ENCODE measurements around the gene KAT2B. TPM values are rescaled to one million over a fixed set of nuclear protein-coding genes. Genes with fewer than 3 reads are reported as not detected.

The KAT2B gene
- total and polyA plus RNA-seq, 10 donors, result 13.6 to 64.3 (median 54.1) TPM

GRCh38 chr3:20182206-20182605, 142.0 kb downstream of the KAT2B start:
- H3K9me3 ChIP-seq, result no peaks in the 10 kb centered on the region
- no peak overlapping the region for H3K27ac ChIP-seq
- no peak overlapping the region for H3K4me3 ChIP-seq
- no peaks in the 10 kb centered on the region for H3K27me3 ChIP-seq (replicated peaks in 1 of 7)
- TF ChIP-seq CTCF (IDR thresholded peaks at IDR 0.05 in 8 of 11, conservative IDR thresholded peaks at IDR 0.05 in 3 of 11) (no peak), POLR2A (IDR thresholded peaks at IDR 0.05) (no peak), POLR2AphosphoS5 (IDR thresholded peaks at IDR 0.05) (no peak)
- H3K4me1 ChIP-seq, result peaks cover 7 to 25% (median 19%) of the 10 kb centered on the region in 6 donors
- WGBS, 5 donors, result 93 to 97% (median 96%) methylated on average over 4 of the region's 4 CpGs
- DNase-seq, result no peak
- H3K36me3 ChIP-seq, result peaks cover 0 to 38% (median 0%) of the 10 kb centered on the region in 6 donors
- intact Hi-C loops (cut with DNase I; ENCODE audit: low total_unique reads), result no loop called here

- H3K27ac ChIP-seq, result peak overlapping the region in 7 of 8 donors; percentile 90 to 97 (median 95)
- no peak for TF ChIP-seq POLR2A (IDR thresholded peaks at IDR 0.05)
- no peak for TF ChIP-seq POLR2AphosphoS5 (IDR thresholded peaks at IDR 0.05)
- no peak for TF ChIP-seq CTCF (IDR thresholded peaks at IDR 0.05 in 8 of 11, conservative IDR thresholded peaks at IDR 0.05 in 3 of 11)
- intact Hi-C loops (cut with DNase I; ENCODE audit: low total_unique reads), result loop anchor here (5.0 kb wide), 2 partner anchors 143 to 243 kb away; partner anchors contain the start of gene KAT2B
- no peaks in the 10 kb centered on the region for H3K27me3 ChIP-seq (replicated peaks in 1 of 7)
- no peak for DNase-seq
- H3K9me3 ChIP-seq, result no peaks in the 10 kb centered on the region
- H3K36me3 ChIP-seq, result peaks cover 0 to 16% (median 0%) of the 10 kb centered on the region in 6 donors
- peak overlapping the region; percentile 68 to 97 (median 82) for H3K4me3 ChIP-seq
- WGBS, 5 donors, result 1 to 4% (median 3%) methylated on average over 12 of the region's 12 CpGs
- H3K4me1 ChIP-seq, result peaks cover 11 to 34% (median 23%) of the 10 kb centered on the region in 6 donors
Measured at GRCh38 chr3:20185331-20185678, 145.1 kb downstream of the KAT2B start.

GRCh38 chr3:20185679-20186599, 145.7 kb downstream of the KAT2B start, which contains the start of gene SGO1:
TSS of gene SGO1 (minus strand) at chr3:20186206. CDS start at chr3:20184027, 2,179 bp downstream.
- no peaks in the 10 kb centered on the region for H3K27me3 ChIP-seq (replicated peaks in 1 of 7)
- H3K27ac ChIP-seq, result peak within 1 kb of the TSS; percentile 90 to 97 (median 95)
- peak within 1 kb of the TSS; percentile 68 to 97 (median 82) for H3K4me3 ChIP-seq
- peaks cover 0 to 10% (median 0%) of the 10 kb centered on the region in 6 donors for H3K36me3 ChIP-seq
- peak in 3 of 11 experiments; percentile 16 to 38 (median 24) for TF ChIP-seq CTCF (IDR thresholded peaks at IDR 0.05 in 8 of 11, conservative IDR thresholded peaks at IDR 0.05 in 3 of 11)
- TF ChIP-seq POLR2A (IDR thresholded peaks at IDR 0.05), result peak in 1 of 3 donors; percentile 72
- peak; percentile 94 to 98 (median 97) for TF ChIP-seq POLR2AphosphoS5 (IDR thresholded peaks at IDR 0.05)
- H3K9me3 ChIP-seq, result no peaks in the 10 kb centered on the region
- peak; percentile 100 for DNase-seq
- intact Hi-C loops (cut with DNase I; ENCODE audit: low total_unique reads), result loop anchor here (5.0 kb wide), 2 partner anchors 144 to 244 kb away; partner anchors contain the start of gene KAT2B
- peaks cover 11 to 34% (median 23%) of the 10 kb centered on the region in 6 donors for H3K4me1 ChIP-seq
- 0 to 1% (median 0%) methylated on average over 53 to 65 of the region's 65 CpGs for WGBS, 5 donors

GRCh38 chr3:20186600-20187004, 146.4 kb downstream of the KAT2B start:
- no peak for DNase-seq
- peaks cover 0 to 7% (median 0%) of the 10 kb centered on the region in 6 donors for H3K36me3 ChIP-seq
- peak overlapping the region; percentile 90 to 97 (median 95) for H3K27ac ChIP-seq
- peaks cover 11 to 34% (median 23%) of the 10 kb centered on the region in 6 donors for H3K4me1 ChIP-seq
- H3K27me3 ChIP-seq (replicated peaks in 1 of 7), result no peaks in the 10 kb centered on the region
- intact Hi-C loops (cut with DNase I; ENCODE audit: low total_unique reads), result loop anchor here (5.0 kb wide), 2 partner anchors 144 to 244 kb away; partner anchors contain the start of gene KAT2B
- 1 to 4% (median 3%) methylated on average over 9 of the region's 9 CpGs for WGBS, 5 donors
- H3K9me3 ChIP-seq, result no peaks in the 10 kb centered on the region
- TF ChIP-seq POLR2A (IDR thresholded peaks at IDR 0.05), result no peak
- no peak for TF ChIP-seq CTCF (IDR thresholded peaks at IDR 0.05 in 8 of 11, conservative IDR thresholded peaks at IDR 0.05 in 3 of 11)
- no peak for TF ChIP-seq POLR2AphosphoS5 (IDR thresholded peaks at IDR 0.05)
- peak overlapping the region; percentile 68 to 97 (median 82) for H3K4me3 ChIP-seq
